ENCODE data around the gene AUTS2. TPM values are rescaled to one million over a fixed set of nuclear protein-coding genes. Genes with fewer than 3 reads are reported as not detected.

AUTS2 gene
- total and polyA plus RNA-seq, 2 donors (not counting 1 experiment from before 2014, with no cell fraction given): 0.60 to 9.1 TPM

- H3K79me2 ChIP-seq (ENCODE audit: control insufficient read depth, insufficient read depth, low read length): no peaks in the 10 kb centered on the region
- H3K4me2 ChIP-seq (ENCODE audit: extremely low read depth, insufficient read depth, low read length): no peak overlapping the region
- H3K36me3 ChIP-seq (ENCODE audit: control insufficient read depth, insufficient read depth, low read length): no peaks in the 10 kb centered on the region
- no peak overlapping the region for H3K27ac ChIP-seq (ENCODE audit: insufficient read depth, low read length)
- TF ChIP-seq EZH2 (IDR thresholded peaks at IDR 0.05; ENCODE audit: low read length, missing control alignments) (no peak), CTCF (conservative IDR thresholded peaks at IDR 0.05 in 1 of 2, IDR thresholded peaks at IDR 0.05 in 1 of 2; ENCODE audit: low read depth in 1 of 2, low read length in 2 of 2) (no peak)
- peaks cover 3% of the 10 kb centered on the region for H3K4me1 ChIP-seq (ENCODE audit: control insufficient read depth, extremely low read depth, insufficient read depth, low read length)
- no peak overlapping the region for H3K9ac ChIP-seq (ENCODE audit: insufficient read depth, low read length)
- no peaks in the 10 kb centered on the region for H3K9me3 ChIP-seq (ENCODE audit: control insufficient read depth, insufficient read depth, low read depth, low read length)
- DNase-seq (ENCODE audit: low read depth in 2 of 2): no peak
- H3K4me3 ChIP-seq (replicated peaks in 1 of 4; ENCODE audit: control extremely low read depth in 1 of 4, insufficient read depth in 1 of 4, low read depth in 3 of 4, low read length in 4 of 4): no peak overlapping the region
- no peak overlapping the region for H2AFZ ChIP-seq (ENCODE audit: low read length)
- H3K27me3 ChIP-seq (ENCODE audit: control insufficient read depth, insufficient read depth, low read length): no peaks in the 10 kb centered on the region
- no peaks in the 10 kb centered on the region for H4K20me1 ChIP-seq (ENCODE audit: control insufficient read depth, extremely low read depth, insufficient read depth, low read length)
These were observed 220.5 kb downstream of the AUTS2 start for GRCh38 chr7:69818636-69819332.

- Histone ChIP-seq H3K4me2 (ENCODE audit: extremely low read depth, insufficient read depth, low read length) (no peak overlapping the region), H3K9me3 (ENCODE audit: control insufficient read depth, insufficient read depth, low read depth, low read length) (no peaks in the 10 kb centered on the region), H2AFZ (ENCODE audit: low read length) (no peak overlapping the region), H3K27ac (ENCODE audit: insufficient read depth, low read length) (no peak overlapping the region), H4K20me1 (ENCODE audit: control insufficient read depth, extremely low read depth, insufficient read depth, low read length) (no peaks in the 10 kb centered on the region), H3K36me3 (ENCODE audit: control insufficient read depth, insufficient read depth, low read length) (no peaks in the 10 kb centered on the region), H3K4me1 (ENCODE audit: control insufficient read depth, extremely low read depth, insufficient read depth, low read length) (peaks cover 3% of the 10 kb centered on the region), H3K9ac (ENCODE audit: insufficient read depth, low read length) (no peak overlapping the region), H3K79me2 (ENCODE audit: control insufficient read depth, insufficient read depth, low read length) (no peaks in the 10 kb centered on the region), H3K27me3 (ENCODE audit: control insufficient read depth, insufficient read depth, low read length) (no peaks in the 10 kb centered on the region), H3K4me3 (replicated peaks in 1 of 4; ENCODE audit: control extremely low read depth in 1 of 4, insufficient read depth in 1 of 4, low read depth in 3 of 4, low read length in 4 of 4) (no peak overlapping the region)
- no peak for TF ChIP-seq EZH2 (IDR thresholded peaks at IDR 0.05; ENCODE audit: low read length, missing control alignments)
- TF ChIP-seq CTCF (conservative IDR thresholded peaks at IDR 0.05 in 1 of 2, IDR thresholded peaks at IDR 0.05 in 1 of 2; ENCODE audit: low read depth in 1 of 2, low read length in 2 of 2): no peak
- DNase-seq (ENCODE audit: low read depth in 2 of 2): no peak
These were observed 221.0 kb downstream of the AUTS2 start for GRCh38 chr7:69819333-69819705.

- Histone ChIP-seq H3K4me1 (ENCODE audit: control insufficient read depth, extremely low read depth, insufficient read depth, low read length) (peaks cover 3% of the 10 kb centered on the region), H2AFZ (ENCODE audit: low read length) (no peak overlapping the region), H3K36me3 (ENCODE audit: control insufficient read depth, insufficient read depth, low read length) (no peaks in the 10 kb centered on the region), H3K27me3 (ENCODE audit: control insufficient read depth, insufficient read depth, low read length) (no peaks in the 10 kb centered on the region), H3K4me2 (ENCODE audit: extremely low read depth, insufficient read depth, low read length) (no peak overlapping the region), H3K9ac (ENCODE audit: insufficient read depth, low read length) (no peak overlapping the region), H3K4me3 (replicated peaks in 1 of 4; ENCODE audit: control extremely low read depth in 1 of 4, insufficient read depth in 1 of 4, low read depth in 3 of 4, low read length in 4 of 4) (no peak overlapping the region), H3K79me2 (ENCODE audit: control insufficient read depth, insufficient read depth, low read length) (no peaks in the 10 kb centered on the region), H3K9me3 (ENCODE audit: control insufficient read depth, insufficient read depth, low read depth, low read length) (no peaks in the 10 kb centered on the region), H4K20me1 (ENCODE audit: control insufficient read depth, extremely low read depth, insufficient read depth, low read length) (no peaks in the 10 kb centered on the region), H3K27ac (ENCODE audit: insufficient read depth, low read length) (no peak overlapping the region)
- DNase-seq (ENCODE audit: low read depth in 2 of 2): no peak
- no peak for TF ChIP-seq EZH2 (IDR thresholded peaks at IDR 0.05; ENCODE audit: low read length, missing control alignments)
- TF ChIP-seq CTCF (conservative IDR thresholded peaks at IDR 0.05 in 1 of 2, IDR thresholded peaks at IDR 0.05 in 1 of 2; ENCODE audit: low read depth in 1 of 2, low read length in 2 of 2): no peak
These were observed 222.4 kb downstream of the AUTS2 start for GRCh38 chr7:69820479-69821192.
